Adrenal gland (tissue), 12 donors: ENCODE results near the gene MAN2A2. TPM values are rescaled to one million over a fixed set of nuclear protein-coding genes. Genes with fewer than 3 reads are reported as not detected.

Experiments
- DNase-seq, 7 donors: peaks; one replicate each; pipeline ENCODE4 v3.0.0-alpha.2; 2019 to 2020
- H3K27ac ChIP-seq, 5 donors: fragments of 200-600 bp; sonication (generic) in 4 of 5; 1 replicate in 3 of 5; 2 replicates in 2 of 5; pipeline versions ENCODE4 v1.5.1 to v1.8.0; 2016 to 2020; ENCODE audit warnings: mild to moderate bottlenecking in 1 of 5
- H3K27me3 ChIP-seq: fragments of 200-600 bp; 2 replicates; pipeline ENCODE4 v1.8.0; 2021
- H3K36me3 ChIP-seq, 2 donors: fragments of 200-600 bp; replicated peaks in 1 of 2; 1 replicate in 1 of 2; 2 replicates in 1 of 2; pipeline versions ENCODE4 v1.5.1 to v1.8.0; 2018 to 2022
- H3K4me1 ChIP-seq, 2 donors: fragments of 200-600 bp; replicated peaks in 1 of 2; 1 replicate in 1 of 2; 2 replicates in 1 of 2; pipeline versions ENCODE4 v1.5.1 to v1.8.0; 2018 to 2021
- H3K4me3 ChIP-seq, 4 donors: fragments of 200-600 bp; sonication (generic) in 3 of 4; one replicate each; pipeline ENCODE4 v1.5.1; 2016 to 2018
- H3K9me3 ChIP-seq, 3 donors: fragments of 200-600 bp; sonication (generic) in 1 of 3; replicated peaks in 1 of 3; 1 replicate in 2 of 3; 2 replicates in 1 of 3; pipeline versions ENCODE4 v1.5.1 to v1.8.0; 2016 to 2021
- POLR2A ChIP-seq, 2 donors: fragments of 450-650 bp; IDR thresholded peaks; one replicate each; pipeline ENCODE4 v1.6.1; 2017; ENCODE audit warnings: antibody characterized with exemption in 2 of 2, mild to moderate bottlenecking in 2 of 2, moderate library complexity in 1 of 2
- WGBS, 4 donors: extraction: QIAGEN DNeasy Blood & Tissue Kit in 2 of 4; methylation state at CpG; one replicate each; pipeline versions ENCODE4 v1.1.5 to v1.1.7; 2013 to 2017; 5-methylcytosine and 5-hydroxymethylcytosine counted together
- intact Hi-C, 2 donors: fragments of 100-400 bp; cut with DNase I; formaldehyde crosslinking; loops; one replicate each; pipeline versions ENCODE4 v1.14.1 to v1.15.0; 2022 to 2023
- polyA plus RNA-seq, 3 donors: library from polyadenylated mRNA; stranded (reverse); fragments of 200-250 nt in 2 of 3; fragments of 350-450 nt in 1 of 3; fragmentation: Illumina TruSeq in 1 of 3; extraction: RNeasy Lipid Tissue Mini Kit (QIAGEN cat#74804) in 1 of 3; gene quantifications; one replicate each; pipeline ENCODE4 v1.2.3, GENCODE V29; 2013 to 2014
- small RNA-seq, 2 donors: library from RNA; depleted of rRNA; stranded (forward); fragments of <200 nt; gene quantifications; one replicate each; pipeline ENCODE3, GENCODE V24; 2016
- total RNA-seq, 9 donors: library from RNA; depleted of rRNA in 4 of 9; stranded (reverse); fragments of >200 nt in 4 of 9; fragments of 120-200 nt in 1 of 9; fragmentation: NEBNext Ultra II Directional in 1 of 9; extraction: Animal tissue kit (Norgen Biotek cat#: 25700) in 1 of 9; gene quantifications; one replicate each; pipeline versions ENCODE4 v1.1.0 to v1.2.4, GENCODE V29; 2013 to 2023
- TF ChIP-seq, protein P1 (sequence below), 6 experiments: fragments of 450-650 bp in 4 of 6; fragments of 200-600 bp in 2 of 6; sonication (generic) in 1 of 6; IDR thresholded peaks; 1 replicate in 5 of 6; 2 replicates in 1 of 6; pipeline versions ENCODE4 v1.5.1 to v1.8.0; 2016 to 2021; ENCODE audit warnings: antibody characterized with exemption in 6 of 6, mild to moderate bottlenecking in 2 of 6, moderate library complexity in 1 of 6
- donor health status: healthy with polysubstance abuse.
- donor health status: Bipolar disorder and iron deficiency.
- donor health status: DM: yes; HTN: yes; CAD: no.
- donor health status: DM: no; HTN: no; CAD: no.
- donor health status: DM: no; HTN: no; CAD: no.
- donor health status: DM: yes; HTN: yes; CAD: no.

Gene MAN2A2
- total and polyA plus RNA-seq, 12 donors = 13.3 to 94.6 (median 64.6) TPM

GRCh38 chr15:90972133-90972532 is 69.0 kb downstream of the MAN2A2 start:
- TF ChIP-seq, protein P1, sequence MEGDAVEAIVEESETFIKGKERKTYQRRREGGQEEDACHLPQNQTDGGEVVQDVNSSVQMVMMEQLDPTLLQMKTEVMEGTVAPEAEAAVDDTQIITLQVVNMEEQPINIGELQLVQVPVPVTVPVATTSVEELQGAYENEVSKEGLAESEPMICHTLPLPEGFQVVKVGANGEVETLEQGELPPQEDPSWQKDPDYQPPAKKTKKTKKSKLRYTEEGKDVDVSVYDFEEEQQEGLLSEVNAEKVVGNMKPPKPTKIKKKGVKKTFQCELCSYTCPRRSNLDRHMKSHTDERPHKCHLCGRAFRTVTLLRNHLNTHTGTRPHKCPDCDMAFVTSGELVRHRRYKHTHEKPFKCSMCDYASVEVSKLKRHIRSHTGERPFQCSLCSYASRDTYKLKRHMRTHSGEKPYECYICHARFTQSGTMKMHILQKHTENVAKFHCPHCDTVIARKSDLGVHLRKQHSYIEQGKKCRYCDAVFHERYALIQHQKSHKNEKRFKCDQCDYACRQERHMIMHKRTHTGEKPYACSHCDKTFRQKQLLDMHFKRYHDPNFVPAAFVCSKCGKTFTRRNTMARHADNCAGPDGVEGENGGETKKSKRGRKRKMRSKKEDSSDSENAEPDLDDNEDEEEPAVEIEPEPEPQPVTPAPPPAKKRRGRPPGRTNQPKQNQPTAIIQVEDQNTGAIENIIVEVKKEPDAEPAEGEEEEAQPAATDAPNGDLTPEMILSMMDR (IDR thresholded peaks at IDR 0.05) = no peak
- TF ChIP-seq POLR2A (IDR thresholded peaks at IDR 0.05) = no peak
- H3K9me3 ChIP-seq = no peaks in the 10 kb centered on the region
- H3K27me3 ChIP-seq = no peaks in the 10 kb centered on the region
- intact Hi-C loops = no loop called here
- WGBS, 4 donors = 82 to 98% (median 94%) methylated on average over 5 of the region's 5 CpGs
- no peaks in the 10 kb centered on the region for H3K4me1 ChIP-seq
- H3K4me3 ChIP-seq = no peak overlapping the region
- no peaks in the 10 kb centered on the region for H3K36me3 ChIP-seq
- H3K27ac ChIP-seq = no peak overlapping the region
- no peak for DNase-seq

Small RNA genes within 50 kb of the gene (small RNA-seq; reads per million reads assigned to genes)
- gene RN7SL363P = 0 reads per million in 2 donors

Other genes with a start within 250 kb of the MAN2A2 start
- gene BLM, start 186.0 kb upstream of the MAN2A2 start, total RNA-seq = 1 to 10 TPM in 7 of 9 donors, under 1 TPM in 2; 0.24 to 6.8 (median 1.3) TPM
- 1 to 10 TPM; 1.1 to 2.2 (median 1.4) TPM for gene BLM, start 186.0 kb upstream of the MAN2A2 start, polyA plus RNA-seq
- gene FURIN, start 34.7 kb upstream of the MAN2A2 start, total RNA-seq = 100 to 1,000 TPM in 1 of 9 donors, 10 to 100 TPM in 8; 18.5 to 119 (median 49.8) TPM
- 10 to 100 TPM; 11.5 to 29.3 (median 24.7) TPM for gene FURIN, start 34.7 kb upstream of the MAN2A2 start, polyA plus RNA-seq
- gene FES, start 18.8 kb upstream of the MAN2A2 start, total RNA-seq = 10 to 100 TPM; 12.8 to 82.3 (median 26.8) TPM
- gene FES, start 18.8 kb upstream of the MAN2A2 start, polyA plus RNA-seq = 10 to 100 TPM in 2 of 3 donors, 1 to 10 TPM in 1; 2.3 to 32.9 (median 19.5) TPM
- gene HDDC3, start 29.2 kb downstream of the MAN2A2 start, total RNA-seq = 10 to 100 TPM; 14.6 to 40.2 (median 25.0) TPM
- 10 to 100 TPM; 19.9 to 31.5 (median 30.4) TPM for gene HDDC3, start 29.2 kb downstream of the MAN2A2 start, polyA plus RNA-seq
- 100 to 1,000 TPM in 1 of 9 donors, 10 to 100 TPM in 8; 32.2 to 114 (median 58.3) TPM for gene UNC45A, start 32.0 kb downstream of the MAN2A2 start, total RNA-seq
- gene UNC45A, start 32.0 kb downstream of the MAN2A2 start, polyA plus RNA-seq = 10 to 100 TPM; 28.1 to 82.1 (median 71.1) TPM
- 10 to 100 TPM in 8 of 9 donors, 1 to 10 TPM in 1; 8.1 to 38.7 (median 19.1) TPM for gene RCCD1, start 51.6 kb downstream of the MAN2A2 start, total RNA-seq
- gene RCCD1, start 51.6 kb downstream of the MAN2A2 start, polyA plus RNA-seq = 10 to 100 TPM in 2 of 3 donors, 1 to 10 TPM in 1; 7.7 to 17.4 (median 13.5) TPM
- gene PRC1, start 91.2 kb downstream of the MAN2A2 start, total RNA-seq = 10 to 100 TPM in 3 of 9 donors, 1 to 10 TPM in 6; 5.4 to 63.8 (median 6.7) TPM
- 1 to 10 TPM; 4.7 to 9.0 (median 6.1) TPM for gene PRC1, start 91.2 kb downstream of the MAN2A2 start, polyA plus RNA-seq
- 10 to 100 TPM in 7 of 9 donors, 1 to 10 TPM in 2; 9.1 to 21.5 (median 14.5) TPM for gene VPS33B, start 119.3 kb downstream of the MAN2A2 start, total RNA-seq
- gene VPS33B, start 119.3 kb downstream of the MAN2A2 start, polyA plus RNA-seq = 10 to 100 TPM; 16.1 to 23.8 (median 19.3) TPM
- 1 to 10 TPM; 1.8 to 7.5 (median 4.7) TPM for gene SV2B, start 197.0 kb downstream of the MAN2A2 start, total RNA-seq
- gene SV2B, start 197.0 kb downstream of the MAN2A2 start, polyA plus RNA-seq = 1 to 10 TPM in 1 of 3 donors, under 1 TPM in 2; 0.16 to 3.3 (median 0.94) TPM